GM19467 (cell line): ENCODE results near the gene CSNK1G2.

Experiments
- ATAC-seq: cut with Tn5 transposase; IDR thresholded peaks from one replicate; pipeline ENCODE4 v1.9.1; 2021; ENCODE audit warnings: mild to moderate bottlenecking, moderate library complexity; ENCODE audit not compliant: unreplicated experiment

The CSNK1G2 gene

DNA sequence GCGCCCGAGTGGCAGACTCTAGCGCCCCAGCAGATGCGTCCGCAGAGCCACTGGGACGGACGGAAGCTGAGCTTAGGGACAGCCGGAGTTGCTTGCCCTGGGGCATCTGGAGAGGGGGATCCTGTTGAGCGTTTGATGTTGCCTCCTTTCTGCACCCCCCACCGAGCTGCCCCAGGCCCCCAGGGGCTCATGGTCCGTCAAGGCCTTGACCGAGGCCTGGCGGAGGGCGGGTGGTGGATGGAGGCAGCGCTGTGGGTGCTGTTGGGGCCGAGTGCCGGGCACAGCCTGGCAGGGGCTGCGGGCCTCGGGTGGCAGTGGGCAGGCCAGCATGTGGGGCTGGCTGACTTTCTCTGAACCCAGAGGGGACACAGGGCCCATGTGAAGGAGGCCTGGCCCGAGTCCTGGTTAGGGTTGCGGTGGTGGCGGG lies 2.7 kb downstream of the CSNK1G2 start:
- no peak for ATAC-seq

DNA sequence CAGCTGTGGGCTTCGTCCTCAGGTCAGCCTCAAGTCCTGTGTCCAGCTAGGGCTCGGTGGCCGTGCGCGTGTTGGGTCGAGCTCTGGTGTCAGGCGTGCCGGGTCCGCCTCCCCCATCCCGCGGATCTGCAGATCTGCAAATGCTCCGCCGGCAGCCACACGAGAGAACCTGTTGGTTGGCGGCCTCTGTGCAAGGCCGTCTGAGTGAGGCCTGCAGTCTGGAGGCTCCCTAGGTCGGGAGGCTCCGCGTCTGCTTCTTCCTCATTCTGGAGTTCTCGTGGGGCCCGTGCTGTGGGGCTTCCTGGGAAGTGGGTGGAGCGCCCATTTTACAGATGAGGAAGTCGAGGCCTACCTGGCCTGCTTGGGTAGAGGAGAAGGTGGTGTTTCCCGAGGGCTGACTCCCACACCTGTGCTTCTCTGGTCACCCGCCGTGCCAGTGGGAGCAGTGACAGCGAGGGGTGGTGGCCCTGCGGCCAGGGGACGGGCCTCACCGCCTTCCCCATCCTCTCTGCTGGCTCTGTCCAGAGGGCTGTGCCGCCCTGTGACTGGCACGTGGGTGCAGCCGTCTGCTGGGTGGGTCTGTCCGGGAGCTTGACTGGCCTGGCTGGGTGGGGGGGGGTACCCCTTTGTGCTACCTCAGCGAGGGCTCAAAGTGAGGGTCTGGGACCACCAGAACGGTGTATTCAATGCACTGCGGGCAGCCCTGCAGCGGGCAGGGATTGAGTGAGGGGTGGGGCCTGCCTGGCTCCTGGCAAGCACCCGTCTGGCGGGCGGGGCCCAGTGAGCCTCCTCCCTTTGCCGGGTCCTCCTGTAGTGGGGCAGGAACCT lies 3.3 kb downstream of the CSNK1G2 start:
- no peak for ATAC-seq

DNA sequence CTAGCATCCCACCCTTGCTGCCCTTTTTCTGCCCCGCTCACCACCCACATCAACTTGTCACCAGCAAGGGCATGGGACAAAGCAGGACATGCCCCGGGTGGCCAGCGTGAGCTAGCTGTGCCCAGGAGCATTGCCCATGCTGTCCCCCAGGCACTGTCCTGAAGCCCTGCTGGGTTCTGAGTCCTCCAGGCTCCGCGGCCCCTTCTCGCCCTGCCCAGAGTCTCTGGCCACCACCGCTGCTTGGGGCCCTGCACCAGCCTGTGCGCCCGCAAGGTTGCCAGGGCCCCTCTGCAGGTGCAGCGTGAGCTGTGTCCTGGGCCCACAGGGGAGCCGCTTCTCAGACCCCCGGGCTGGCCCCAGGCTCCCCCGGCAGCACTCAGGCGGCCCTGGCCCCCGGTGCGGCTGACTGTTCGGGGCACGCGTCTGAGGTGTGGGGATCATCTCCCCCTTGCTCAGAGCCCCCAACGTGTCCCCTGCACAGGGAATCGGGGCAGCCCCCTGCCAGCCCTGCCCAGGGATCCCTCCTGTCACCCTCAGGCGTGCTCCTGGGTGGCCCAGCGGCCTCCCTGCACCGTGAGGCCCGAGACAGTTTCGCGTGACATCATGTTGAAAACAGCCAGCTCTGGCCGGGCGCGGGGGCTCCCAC lies 4.1 kb downstream of the CSNK1G2 start:
- no peak for ATAC-seq

DNA sequence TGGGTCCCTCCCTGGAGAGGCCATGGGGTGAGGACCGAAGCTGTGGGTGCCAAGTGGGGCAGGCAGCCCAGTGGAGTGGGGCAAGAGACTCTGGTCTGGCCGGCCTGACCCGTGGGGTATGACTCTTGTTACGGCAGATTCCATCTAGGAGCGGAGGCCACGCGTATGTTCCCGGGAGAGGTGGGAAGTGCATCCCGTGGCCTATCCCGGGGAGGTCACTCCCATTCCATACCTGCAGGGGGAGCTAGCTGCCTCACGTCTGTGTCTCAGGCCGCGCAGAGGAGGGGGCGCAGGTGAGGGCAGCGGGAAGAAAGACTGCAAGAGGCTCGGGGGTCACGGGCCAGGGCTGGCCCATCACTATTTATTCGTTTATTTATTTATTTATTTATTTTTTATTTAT lies 4.9 kb downstream of the CSNK1G2 start:
- ATAC-seq, result no peak

DNA sequence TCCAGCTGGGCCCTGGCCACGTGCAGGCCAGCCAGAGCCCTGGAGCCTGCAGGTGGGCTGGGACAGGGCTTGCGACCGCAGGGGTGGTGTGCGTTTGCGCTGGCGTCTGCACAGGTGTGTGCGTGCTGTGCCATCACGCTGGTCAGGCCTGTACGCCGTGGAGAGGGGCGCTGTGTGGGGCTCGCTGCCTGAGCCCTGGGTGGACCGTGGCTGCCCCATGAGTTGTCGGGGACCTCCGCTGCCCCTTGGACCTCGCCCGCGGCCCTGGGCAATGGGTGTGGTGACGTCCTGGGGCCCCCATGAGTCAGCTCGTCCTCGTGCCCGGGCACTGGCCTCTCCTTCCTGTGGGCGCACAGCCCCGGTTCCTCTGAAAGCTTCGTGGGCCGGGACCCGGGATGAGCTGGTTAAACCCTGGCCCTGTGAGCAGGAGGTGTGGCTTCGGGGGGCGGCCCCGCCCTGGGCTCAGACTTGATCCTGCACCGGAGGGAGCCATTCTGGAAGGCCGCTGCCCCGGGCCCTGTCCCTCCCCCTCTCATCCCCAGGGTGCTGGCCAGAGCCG lies 6.8 kb downstream of the CSNK1G2 start:
- ATAC-seq, result no peak

DNA sequence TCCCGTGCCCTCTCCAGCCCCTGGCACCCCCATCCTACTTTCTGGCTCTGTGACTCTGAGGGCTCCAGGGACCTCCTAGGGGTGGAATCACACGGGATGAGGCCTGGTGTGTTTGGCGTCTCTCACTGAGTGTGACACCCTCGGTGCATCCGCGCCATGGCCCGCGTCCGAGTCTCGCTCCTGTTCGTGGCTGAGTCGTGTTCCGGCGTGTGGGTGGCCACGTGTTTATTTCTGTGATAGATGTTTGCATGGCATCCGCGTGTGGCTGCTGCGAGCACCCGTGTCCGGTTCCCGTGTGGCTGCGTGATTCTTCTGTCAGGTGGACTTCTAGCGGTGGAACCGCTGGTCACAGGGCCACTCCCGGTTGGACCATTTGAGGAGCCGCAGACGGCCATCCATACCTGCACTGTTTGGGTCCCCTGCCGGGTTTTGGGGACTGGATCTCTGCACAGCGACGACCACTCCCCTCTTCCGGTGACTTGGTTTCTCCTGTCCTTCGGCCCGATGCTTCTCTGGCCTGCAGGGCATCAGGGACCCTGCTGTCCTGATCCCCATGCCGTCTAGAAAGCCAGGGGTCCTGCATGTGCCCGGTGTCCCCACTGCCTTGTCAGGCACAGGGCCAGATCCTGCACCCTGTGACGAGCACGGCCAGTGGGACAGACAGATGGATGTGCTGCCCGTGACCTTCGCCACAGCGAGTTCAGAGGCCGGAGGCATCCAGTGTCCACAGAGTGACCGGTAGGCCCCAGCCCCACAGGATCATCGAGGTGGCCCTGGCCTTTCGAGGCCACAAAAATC lies 8.5 kb downstream of the CSNK1G2 start:
- ATAC-seq, result no peak

DNA sequence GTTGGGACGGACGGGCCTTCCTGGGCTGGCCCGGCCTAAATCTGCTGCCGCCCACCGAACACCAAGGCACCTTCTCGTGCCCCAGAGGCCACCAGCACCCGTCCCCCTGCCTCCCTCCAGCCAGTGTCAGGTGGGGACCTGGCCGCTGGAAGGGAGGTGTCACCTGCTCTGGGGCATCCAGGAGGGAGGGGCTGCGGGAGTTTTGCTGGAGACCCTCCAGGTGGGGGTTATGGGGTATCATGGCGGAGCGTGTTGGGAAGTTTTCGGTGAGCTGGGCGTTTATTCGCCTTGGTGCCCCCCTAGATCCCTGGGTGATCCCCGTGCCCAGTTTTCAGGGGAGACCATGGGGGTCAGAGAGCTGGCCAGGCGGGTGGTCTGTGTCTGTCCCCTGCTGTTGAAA lies 9.7 kb downstream of the CSNK1G2 start:
- no peak for ATAC-seq

DNA sequence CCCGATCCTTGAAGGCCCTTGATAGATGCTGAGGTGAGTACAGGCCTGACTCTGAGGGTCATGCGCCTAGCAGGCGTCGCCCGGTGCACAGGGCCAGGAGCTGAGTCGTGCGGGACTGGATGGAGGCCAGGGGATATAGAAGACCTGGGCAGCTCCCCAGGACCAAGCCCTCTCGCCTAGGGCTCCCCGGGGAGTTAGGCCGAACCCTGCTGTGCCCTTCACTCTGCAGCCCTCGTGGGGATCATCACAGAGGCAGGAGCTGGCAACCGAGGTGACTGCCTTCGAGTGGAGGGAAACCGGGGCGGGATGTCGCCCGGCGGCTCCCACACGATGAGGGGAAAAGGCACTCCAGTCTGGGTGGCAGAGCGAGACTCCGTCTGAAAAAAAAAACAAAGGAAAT lies 11.7 kb downstream of the CSNK1G2 start:
- ATAC-seq, result no peak

DNA sequence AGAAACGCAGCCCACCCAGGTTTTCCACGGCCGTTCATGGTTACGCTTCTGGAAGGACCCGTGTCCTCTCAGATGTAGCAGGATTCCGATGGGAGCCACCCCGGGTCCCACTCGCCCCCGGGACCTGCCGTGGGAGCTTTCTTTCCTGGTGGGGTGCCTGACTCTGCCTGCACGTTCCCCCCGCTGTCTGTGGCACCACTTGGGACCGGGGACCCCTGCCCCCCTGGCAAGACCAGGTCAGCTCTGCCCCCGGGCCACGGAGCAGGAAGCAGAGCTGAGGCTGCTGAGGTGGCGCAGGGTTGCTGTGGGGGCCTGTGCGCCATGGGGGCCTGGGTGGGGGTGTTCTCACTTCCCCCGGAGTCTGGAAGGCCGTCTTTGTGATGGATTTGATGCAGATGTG lies 12.1 kb downstream of the CSNK1G2 start:
- no peak for ATAC-seq

DNA sequence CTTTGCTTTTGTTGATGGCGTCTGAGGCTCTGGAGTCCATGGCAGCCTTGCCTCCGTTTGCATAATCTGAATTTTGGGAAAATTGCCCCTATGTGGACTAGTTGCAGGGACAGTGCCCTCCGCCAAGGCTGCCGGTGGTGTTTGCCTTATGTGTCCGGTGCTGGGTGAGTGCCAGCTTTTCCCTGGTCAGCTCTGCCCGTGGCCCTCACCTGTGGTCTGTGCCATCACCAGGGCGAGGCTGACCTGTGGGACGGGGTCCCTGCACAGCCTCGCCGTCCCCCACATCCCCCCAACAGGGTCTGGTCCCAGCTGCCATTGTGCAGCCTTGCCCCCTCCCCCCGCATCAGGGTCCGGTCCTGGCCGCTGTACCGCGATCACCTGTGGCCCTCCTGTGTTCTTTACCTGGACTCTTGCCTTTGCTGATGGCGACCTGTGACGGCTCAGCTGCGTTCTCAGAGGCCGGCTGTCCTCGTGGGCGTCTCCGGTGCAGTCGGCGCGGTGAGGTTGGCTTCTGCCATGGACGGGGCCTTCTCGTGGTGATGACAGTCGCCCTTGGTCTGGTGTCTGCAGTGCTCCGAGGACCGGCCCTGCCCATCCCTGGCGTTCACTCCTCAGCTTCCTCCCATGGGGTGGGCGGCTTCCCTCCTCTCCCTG lies 12.6 kb downstream of the CSNK1G2 start:
- ATAC-seq, result no peak

DNA sequence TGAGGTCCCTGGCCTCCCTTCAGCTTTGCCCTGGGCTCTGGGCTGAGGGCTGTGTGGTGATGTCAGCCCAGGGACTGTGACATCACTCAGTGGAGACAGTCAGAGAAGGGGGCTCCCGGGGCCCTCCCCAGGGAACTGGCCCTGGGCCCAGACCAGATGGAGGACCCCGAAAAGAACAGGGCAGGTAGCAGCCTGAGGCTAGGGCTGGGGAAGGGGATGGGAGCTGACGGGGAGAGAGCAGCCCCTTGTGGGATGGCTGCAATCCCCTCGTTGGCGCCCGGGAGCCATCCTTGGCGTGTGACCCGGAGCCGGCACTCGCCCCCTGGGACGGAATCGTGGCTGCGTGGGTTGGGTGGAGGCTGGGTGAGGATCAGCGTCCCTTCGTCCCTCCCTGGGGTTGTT lies 13.6 kb downstream of the CSNK1G2 start:
- ATAC-seq, result no peak

DNA sequence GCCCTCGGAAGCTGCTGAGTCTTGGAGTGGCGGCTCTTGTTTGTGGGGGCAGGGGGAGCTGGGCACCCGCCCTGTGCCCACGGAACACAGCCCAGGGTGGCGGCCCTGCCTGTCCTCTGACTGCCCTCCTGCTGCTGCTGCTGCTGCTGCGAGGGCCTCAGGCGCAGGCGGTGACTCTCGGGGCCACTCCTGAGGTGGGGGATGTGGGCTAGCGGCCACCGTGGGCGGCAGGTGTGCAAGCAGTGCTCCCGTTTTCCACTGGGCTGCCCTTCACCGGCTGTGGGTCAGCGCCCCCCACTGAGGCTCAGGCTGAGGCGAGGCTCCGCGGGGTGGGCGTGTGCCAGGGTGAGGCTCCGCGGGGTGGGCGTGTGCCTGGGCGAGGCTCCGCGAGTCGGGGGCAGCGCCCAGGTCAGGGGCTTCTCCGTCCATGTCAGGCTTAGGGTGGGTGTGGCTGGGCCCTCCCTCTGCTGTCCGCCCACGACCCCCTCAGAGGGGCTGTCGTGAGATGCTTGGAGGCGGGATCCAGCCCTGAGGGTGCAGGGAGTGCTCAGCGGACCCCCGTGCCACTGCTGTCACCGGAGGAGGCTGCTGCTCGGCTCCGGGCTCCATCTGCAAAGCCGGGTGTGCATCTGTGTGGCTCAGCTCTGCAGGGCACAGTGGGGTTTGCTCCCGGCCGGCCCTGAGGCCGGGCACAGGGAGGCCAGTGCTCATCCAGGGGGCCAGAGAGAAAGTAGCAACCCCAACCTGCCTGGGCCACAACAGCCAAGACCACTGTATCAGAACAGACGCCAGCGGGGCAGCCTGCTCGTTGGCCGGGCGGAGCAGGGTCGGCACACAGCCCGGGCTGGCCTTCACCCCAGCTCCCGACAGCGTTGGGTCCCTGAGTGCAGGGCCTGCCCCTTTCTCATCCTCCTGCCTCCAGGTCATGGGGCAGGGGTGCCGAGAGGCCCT lies 14.5 kb downstream of the CSNK1G2 start:
- ATAC-seq, result no peak

DNA sequence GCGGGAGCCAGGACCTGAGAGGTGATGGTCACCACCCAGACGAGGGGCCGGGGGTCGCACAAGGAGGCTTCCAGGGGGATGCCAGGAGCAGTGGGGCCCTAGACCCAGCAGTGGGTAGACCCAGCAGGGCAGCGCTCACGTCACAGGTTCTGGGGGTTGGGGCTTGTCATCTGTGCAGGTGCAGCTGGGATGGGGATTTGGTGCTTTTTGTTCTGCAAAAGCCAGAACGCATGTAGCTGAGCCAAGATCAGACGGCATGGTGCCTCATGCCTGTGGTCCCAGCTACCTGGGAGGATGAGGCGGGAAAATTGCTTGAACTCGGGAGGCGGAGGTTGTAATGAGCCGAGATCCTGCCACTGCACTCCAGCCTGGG lies 15.1 kb downstream of the CSNK1G2 start:
- no peak for ATAC-seq

DNA sequence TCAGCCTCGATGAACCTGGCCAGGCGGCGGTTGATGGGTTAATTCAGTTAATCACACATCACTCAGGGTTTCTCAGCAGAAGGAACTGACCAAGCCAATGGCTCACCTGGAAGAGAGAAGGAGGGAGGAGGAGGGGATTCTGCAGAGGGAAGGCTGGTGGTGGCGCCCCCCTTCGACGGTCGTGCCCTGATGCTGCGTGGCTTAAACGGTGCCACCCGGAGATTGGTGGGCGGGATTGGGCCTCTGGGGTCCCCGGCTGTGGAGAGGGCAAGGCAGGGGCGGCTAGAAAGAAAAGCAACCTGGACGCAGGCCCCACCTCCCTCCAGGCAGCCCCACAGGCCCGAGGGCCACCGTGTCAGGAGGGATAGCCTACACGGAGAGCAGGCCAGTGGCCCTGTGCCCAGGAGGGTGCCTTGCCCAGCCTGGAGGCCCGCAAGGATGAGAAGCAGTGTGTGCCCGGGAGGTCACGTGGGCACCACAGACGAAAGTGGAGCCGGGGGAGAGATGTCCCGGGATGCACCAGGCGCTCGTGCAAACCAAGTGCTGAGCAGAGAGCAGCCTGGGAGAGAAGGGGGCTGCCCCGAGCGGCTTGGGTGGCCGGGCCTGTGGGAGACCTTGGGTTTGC lies 16.0 kb downstream of the CSNK1G2 start:
- no peak for ATAC-seq

DNA sequence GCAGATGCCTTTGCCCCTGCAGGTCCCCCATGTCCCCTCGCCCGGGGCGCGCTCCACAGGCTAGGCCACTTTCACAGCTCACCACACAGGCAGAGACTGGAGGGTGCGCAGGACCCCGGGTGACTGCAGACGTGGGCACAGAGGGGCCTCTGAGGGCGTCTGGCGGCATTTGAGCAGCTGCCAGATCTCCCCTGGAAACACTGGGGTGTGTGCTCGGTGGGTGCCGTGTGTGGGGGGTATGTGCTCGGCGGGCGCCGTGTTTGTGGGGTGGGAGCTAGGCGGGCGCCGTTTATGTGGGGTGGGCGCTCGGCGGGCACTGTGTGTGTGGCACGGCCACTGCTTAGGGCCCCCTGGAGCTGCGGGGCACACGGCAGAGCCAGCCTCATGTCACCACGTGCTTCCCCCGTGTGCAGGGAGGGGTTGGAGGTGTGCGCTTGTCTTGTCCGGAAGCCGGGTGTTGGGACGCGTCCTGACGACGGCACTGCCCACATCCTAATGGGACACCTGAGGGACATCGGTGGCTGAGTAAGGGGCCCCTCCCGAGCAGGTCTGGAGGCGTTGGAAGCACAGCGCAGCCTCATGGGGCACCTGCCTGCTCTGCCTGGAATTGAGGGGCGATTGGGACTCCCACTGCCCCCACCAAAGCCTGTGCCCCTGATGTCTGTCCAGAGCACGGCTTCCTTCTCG lies 16.7 kb downstream of the CSNK1G2 start:
- ATAC-seq, result no peak

DNA sequence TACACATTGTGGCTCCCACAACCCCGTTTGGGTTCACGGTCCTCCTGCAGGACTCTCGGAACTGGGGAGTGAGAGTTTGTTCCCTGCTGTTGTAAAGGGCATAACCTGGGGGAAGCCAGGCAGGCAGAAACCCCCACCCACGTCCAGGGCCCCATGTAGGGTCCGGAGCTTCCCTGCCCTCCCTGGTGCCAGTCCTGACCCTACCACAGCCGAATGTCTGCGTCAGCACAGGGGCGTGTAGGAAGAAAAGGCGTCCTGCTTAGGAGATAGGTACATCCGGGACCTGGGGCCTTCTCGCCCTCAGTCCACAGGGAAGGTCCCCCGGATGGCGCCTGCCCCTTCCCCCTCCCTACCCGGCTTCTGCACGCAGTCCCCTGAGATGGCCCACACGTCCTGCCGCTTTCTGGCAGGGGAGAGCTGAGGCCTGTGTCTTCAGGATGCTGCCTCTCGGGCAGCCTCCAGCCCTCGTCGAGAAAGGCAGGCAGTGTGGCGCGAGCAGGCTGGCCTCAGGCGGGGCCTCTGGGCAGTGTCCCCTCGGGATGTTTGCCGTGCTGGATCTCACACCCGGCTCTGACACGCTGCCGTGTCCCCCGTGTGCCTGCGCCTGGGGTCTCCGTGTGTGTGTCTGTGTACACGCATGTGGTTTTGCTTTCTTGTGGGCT lies 19.1 kb downstream of the CSNK1G2 start:
- no peak for ATAC-seq

DNA sequence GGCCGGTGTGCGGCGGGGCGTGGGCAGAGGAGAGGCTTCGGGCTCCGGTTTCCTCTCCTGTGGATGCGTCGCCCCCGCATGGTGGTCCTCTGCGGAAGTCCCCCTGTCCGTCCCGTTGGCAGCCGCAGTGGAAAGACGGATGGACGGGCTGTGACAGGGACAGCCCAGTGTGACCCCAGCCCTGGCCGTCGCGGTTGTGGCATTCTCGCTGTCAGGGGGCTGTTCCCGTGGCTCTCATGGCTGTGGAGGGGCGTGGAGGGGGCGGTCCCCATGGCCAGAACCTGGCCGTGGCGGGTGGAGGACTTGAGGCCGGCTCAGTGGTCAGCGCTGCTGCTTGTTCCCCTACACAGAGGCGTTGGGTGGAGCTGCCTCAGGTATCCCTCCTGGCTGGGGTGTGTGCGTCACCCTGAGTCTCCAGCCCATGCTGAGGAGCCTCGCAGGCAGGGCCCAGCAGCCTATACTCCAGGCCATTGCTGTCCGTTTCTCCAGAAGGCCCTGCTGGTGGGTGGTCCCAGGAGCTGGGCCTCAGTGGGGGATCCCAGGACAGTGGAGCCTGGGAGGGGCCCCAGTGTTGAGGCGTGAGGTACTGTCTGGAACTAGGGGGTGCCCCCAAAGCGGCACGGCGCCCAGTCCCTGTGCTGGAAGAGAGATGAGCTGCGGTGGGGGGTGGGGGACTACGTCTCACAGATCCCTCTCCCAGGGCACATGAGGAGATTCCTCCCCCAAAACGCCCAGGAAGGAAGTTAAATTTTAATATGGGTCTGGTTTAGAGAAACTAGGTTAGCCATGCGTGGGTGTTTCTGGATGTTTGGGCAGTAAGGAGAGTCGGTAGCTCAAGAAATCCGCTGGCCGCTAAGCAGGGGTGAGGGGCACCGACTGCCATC lies 20.3 kb downstream of the CSNK1G2 start:
- ATAC-seq, result no peak
